GM19452 (cell line): ENCODE data around the gene FSTL3.
"Not testable (repeated sequence)": the region's sequence is repeated elsewhere in the genome, so short reads cannot be mapped to it uniquely, and the experiment has no call there.

Source experiments
- ATAC-seq: cut with Tn5 transposase; IDR thresholded peaks from one replicate; pipeline ENCODE4 v1.9.1; 2021; ENCODE audit not compliant: unreplicated experiment

The FSTL3 gene

GRCh38 chr19:681029-682019 lies 5.1 kb downstream of the FSTL3 start:
- no peak for ATAC-seq

DNA sequence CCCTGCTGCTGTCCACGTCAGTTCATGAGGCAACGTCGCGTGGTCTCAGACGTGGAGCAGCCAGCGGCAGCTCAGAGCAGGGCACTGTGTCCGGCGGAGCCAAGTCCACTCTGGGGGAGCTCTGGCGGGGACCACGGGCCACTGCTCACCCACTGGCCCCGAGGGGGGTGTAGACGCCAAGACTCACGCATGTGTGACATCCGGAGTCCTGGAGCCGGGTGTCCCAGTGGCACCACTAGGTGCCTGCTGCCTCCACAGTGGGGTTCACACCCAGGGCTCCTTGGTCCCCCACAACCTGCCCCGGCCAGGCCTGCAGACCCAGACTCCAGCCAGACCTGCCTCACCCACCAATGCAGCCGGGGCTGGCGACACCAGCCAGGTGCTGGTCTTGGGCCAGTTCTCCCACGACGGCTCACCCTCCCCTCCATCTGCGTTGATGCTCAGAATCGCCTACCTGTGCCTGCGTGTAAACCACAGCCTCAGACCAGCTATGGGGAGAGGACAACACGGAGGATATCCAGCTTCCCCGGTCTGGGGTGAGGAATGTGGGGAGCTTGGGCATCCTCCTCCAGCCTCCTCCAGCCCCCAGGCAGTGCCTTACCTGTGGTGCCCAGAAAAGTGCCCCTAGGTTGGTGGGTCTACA lies 6.6 kb downstream of the FSTL3 start:
- ATAC-seq: no peak

- ATAC-seq: no peak
Observed at GRCh38 chr19:685454-685931, 9.3 kb downstream of the FSTL3 start.

- ATAC-seq: no peak
Observed at GRCh38 chr19:686589-687297, 10.6 kb downstream of the FSTL3 start.

- ATAC-seq: no peak
Observed at GRCh38 chr19:687569-688166, 11.5 kb downstream of the FSTL3 start.

DNA sequence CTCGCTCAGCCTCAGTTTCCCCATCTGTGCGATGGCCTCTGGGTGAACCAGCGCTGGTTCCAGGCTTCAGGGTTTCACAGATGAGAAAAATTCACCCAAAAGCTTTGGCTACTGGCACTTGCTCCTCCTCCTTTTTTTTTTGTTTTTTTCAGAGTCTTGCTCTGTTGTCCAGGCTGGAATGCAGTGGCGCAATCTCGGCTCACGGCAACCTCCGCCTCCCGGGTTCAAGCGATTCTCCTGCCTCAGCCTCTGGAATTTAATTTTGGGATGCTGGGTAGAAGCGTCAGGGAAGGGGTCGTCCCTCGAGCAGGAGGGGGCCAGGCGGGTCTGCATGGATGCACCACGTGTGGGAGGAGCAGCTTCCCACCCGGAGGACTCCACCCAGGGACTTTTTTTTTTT lies 12.0 kb downstream of the FSTL3 start:
- no peak for ATAC-seq

DNA sequence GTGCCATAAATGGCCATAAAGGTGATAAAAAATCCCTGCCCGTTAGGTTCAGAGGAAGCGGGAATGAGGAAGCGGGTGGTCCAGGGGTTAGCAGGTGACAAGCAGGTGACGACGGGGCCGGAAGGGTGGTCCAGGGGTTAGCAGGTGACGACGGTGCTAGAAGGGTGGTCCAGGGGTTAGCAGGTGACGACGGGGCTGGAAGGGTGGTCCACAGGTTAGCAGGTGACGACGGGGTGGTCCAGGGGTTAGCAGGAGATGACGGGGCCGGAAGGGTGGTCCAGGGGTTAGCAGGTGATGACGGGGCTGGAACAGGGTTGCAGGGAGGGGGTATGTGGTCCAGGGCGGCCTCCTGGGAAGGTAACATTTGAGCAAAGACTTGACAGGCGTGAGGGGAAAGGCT lies 12.8 kb downstream of the FSTL3 start:
- ATAC-seq: no peak

DNA sequence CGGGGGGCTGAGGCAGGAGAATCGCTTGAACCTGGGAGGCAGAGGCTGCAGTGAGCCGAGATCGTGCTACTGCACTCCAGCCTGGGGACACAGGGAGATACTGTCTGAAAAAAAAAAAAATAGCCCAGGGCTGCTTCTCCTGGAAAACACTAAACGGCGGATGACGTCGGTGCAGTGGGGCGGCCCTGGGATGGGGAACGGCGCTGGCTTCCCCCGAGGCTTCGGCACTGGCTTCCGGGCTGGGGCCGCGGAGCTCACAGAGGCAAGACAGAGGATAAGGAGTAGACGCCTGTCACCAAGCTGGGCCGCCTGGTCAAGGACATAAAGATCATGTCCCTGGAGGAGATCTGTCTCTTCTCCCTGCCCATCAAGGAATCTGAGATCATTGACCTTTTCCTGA lies 14.0 kb downstream of the FSTL3 start:
- ATAC-seq: no peak

- ATAC-seq: no peak
Observed at GRCh38 chr19:694481-695351, 18.5 kb downstream of the FSTL3 start.

DNA sequence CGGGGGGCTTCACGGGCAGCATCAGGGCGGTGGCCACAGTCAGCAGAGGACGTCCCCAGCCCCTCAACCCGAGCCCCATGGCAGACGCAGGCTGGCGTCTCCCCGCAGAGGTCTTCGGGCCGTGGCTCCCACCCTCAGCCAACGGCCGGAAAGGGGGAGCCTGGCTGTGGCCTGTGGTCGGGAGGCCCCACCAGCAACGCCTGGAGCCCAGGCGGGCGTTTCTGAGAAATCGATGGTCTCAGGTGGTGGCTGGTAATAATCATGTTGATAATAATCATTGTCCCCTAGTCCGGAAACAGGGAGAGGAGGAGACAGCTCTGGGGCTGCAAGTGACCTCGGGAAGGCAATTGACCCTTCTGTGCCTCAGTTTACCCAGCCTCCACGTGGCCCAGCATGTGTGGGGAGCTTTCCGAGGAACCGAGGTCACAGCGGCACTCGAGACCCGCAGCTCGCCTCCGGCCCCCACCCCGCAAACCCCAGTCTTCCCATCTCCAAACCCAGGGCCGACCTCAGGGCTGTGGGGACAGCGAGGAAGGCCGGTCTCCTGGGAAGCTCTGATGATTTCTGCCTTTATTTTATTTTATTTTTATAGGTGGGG lies 19.3 kb downstream of the FSTL3 start, which contains the start of gene PRSS57:
PRSS57 (minus strand) TSS at position 101 of the 598 bp plus-strand sequence; CDS start at position 79, 22 bp downstream.
- no peak for ATAC-seq

DNA sequence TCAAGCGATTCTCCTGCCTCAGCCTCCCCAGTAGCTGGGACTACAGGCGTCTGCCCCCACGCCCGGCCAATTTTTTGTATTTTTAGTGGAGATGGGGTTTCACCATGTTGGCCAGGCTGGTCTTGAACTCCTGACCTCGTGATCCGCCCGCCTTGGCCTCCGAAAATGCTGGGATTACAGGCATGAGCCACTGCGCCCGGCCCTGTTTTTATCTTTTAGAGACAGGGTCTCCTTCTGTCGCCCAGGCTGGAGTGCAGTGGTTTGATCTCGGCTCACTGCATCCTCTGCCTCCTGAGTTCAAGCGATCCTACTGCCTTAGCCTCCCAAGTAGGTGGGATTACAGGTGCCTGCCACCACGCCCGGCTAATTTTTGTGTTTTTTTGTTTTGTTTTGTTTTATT lies 22.3 kb downstream of the FSTL3 start:
- not testable (repeated sequence) for ATAC-seq

DNA sequence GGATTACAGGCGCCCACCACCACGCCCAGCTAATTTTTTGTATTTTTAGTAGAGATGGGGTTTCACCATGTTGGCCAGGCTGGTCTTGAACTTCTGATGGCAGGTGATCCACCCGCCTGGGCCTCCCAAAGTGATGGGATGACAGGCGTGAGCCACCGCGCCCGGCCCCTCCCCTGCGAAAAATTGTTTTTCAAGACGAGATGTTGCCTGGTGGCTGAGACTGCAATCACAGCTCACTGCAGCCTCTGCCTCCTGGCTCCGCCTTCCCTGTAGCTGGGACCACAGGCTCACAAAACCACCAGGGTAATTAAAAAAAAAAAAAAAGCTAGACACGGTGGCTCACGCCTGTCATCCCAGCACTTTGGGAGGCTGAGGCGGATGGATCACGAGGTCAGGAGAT lies 23.7 kb downstream of the FSTL3 start:
- not testable (repeated sequence) for ATAC-seq

DNA sequence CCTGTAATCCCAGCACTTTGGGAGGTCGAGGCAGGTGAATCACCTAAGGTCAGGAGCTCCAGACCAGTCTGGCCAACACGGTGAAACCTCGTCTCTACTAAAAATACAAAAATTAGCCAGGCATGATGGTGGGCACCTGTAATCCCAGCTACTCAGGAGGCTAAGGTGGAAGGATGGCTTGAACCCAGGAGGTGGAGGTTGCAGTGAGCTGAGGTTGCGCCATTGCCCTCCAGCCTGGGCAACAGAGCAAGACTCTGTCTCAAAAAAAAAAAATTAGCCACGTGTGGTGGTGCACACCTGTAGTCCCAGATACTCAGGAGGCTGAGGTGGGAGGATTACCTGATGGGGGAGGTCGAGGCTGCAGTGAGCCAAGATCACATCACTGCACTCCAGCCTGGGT lies 26.7 kb downstream of the FSTL3 start:
- not testable (repeated sequence) for ATAC-seq

- no peak for ATAC-seq
Observed at GRCh38 chr19:703329-703650, 27.1 kb downstream of the FSTL3 start.

DNA sequence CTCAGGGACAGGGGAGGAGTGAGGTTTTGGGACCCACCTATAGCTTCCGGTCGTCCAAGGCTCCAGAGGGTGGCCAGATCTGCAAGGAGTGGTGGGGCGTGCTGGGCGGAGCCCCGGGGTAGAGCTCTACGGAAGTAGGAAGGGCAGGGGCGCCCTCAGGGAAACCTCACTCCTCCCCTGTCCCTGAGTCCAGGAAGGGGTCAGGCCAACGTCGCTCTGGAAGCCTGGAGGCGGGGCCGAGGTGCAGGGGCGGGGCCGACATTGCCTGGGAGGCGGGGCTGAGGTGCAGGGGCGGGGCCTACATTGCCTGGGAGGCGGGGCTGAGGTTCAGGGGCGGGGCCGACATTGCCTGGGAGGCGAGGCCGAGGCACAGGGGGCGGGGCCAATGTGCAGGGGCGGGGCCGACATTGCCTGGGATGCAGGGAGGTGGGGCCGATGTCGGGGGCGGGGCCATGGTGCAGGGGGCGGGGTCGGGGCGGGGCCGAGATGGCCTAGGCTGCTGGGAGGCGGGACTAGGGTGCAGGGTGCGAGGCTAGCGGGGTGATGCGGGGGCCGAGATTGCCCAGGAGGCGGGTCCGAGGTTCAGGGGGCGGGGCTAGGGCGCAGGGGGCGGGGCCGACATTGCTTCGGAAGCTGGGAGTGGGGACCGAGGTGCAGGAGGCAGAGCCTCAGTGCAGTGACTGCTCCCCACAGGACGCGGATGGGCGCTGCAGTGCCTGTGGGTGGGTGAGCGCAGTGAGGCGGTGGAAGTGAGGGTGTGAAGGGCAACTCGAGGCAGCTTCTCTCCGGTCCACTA lies 27.7 kb downstream of the FSTL3 start:
- ATAC-seq: no peak

DNA sequence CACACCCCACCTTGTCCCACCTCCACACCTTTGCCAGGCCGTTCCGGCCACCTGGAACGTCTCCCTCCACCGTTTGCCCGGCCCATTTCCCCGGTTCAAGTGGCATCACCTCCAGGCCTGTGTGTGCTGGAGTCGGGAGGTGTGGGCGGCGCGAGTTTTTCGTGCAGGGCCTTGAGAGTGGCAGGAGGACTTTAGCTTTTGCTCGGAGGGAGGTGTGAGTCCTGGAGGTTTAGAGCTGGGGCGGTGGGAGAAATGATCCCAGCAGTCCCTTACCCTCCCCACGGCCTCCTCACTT lies 28.2 kb downstream of the FSTL3 start:
- ATAC-seq: no peak

GRCh38 chr19:708154-709143 lies 32.3 kb downstream of the FSTL3 start, which contains the start of gene PALM:
PALM (plus strand) TSS chr19:708935; CDS start chr19:709147, 212 bp downstream.
- ATAC-seq: no peak
